ENCODE data around the gene KLHL8. TPM values are rescaled to one million over a fixed set of nuclear protein-coding genes. Genes with fewer than 3 reads are reported as not detected.

The KLHL8 gene
- total RNA-seq, 1 experiment from 2014 or later = 9.9 TPM

- no TSS peak for BruUV-seq (replicated peaks)
- Mint-ChIP-seq H3K4me3 (ENCODE audit: low read depth, unreplicated experiment) (no peak overlapping the region), H3K27ac (ENCODE audit: unreplicated experiment) (no peak overlapping the region), H3K36me3 (ENCODE audit: insufficient read depth, unreplicated experiment) (peaks cover 10% of the 10 kb centered on the region), H3K4me1 (ENCODE audit: low read depth, unreplicated experiment) (no peaks in the 10 kb centered on the region), H3K9me3 (ENCODE audit: low read depth, unreplicated experiment) (no peaks in the 10 kb centered on the region), H3K27me3 (ENCODE audit: unreplicated experiment) (no peaks in the 10 kb centered on the region)
- intact Hi-C loops (cut with micrococcal nuclease; ENCODE audit: unreplicated experiment) = no loop called here
- TF ChIP-seq CTCF (IDR thresholded peaks at IDR 0.05; ENCODE audit: unreplicated experiment) = no peak
- DNase-seq = no peak
- CTCF ChIA-PET = no interaction called here
These were observed 89.3 kb downstream of the KLHL8 start for GRCh38 chr4:87130985-87131703.

- Mint-ChIP-seq H3K4me1 (ENCODE audit: low read depth, unreplicated experiment) (no peaks in the 10 kb centered on the region), H3K27ac (ENCODE audit: unreplicated experiment) (no peak overlapping the region), H3K36me3 (ENCODE audit: insufficient read depth, unreplicated experiment) (peaks cover 17% of the 10 kb centered on the region), H3K9me3 (ENCODE audit: low read depth, unreplicated experiment) (no peaks in the 10 kb centered on the region), H3K27me3 (ENCODE audit: unreplicated experiment) (no peaks in the 10 kb centered on the region), H3K4me3 (ENCODE audit: low read depth, unreplicated experiment) (no peak overlapping the region)
- no TSS peak for BruUV-seq (replicated peaks)
- intact Hi-C loops (cut with micrococcal nuclease; ENCODE audit: unreplicated experiment) = no loop called here
- no peak for DNase-seq
- TF ChIP-seq CTCF (IDR thresholded peaks at IDR 0.05; ENCODE audit: unreplicated experiment) = no peak
- CTCF ChIA-PET = no interaction called here
These were observed 90.7 kb downstream of the KLHL8 start for GRCh38 chr4:87129681-87130080.

- no peak overlapping the region for H3K4me3 Mint-ChIP-seq (ENCODE audit: low read depth, unreplicated experiment)
- H3K4me1 Mint-ChIP-seq (ENCODE audit: low read depth, unreplicated experiment) = no peaks in the 10 kb centered on the region
- no peak overlapping the region for H3K27ac Mint-ChIP-seq (ENCODE audit: unreplicated experiment)
- intact Hi-C loops (cut with micrococcal nuclease; ENCODE audit: unreplicated experiment) = no loop called here
- H3K36me3 Mint-ChIP-seq (ENCODE audit: insufficient read depth, unreplicated experiment) = peaks cover 17% of the 10 kb centered on the region
- TF ChIP-seq CTCF (IDR thresholded peaks at IDR 0.05; ENCODE audit: unreplicated experiment) = no peak
- DNase-seq = no peak
- CTCF ChIA-PET = no interaction called here
- H3K27me3 Mint-ChIP-seq (ENCODE audit: unreplicated experiment) = no peaks in the 10 kb centered on the region
- no TSS peak for BruUV-seq (replicated peaks)
- no peaks in the 10 kb centered on the region for H3K9me3 Mint-ChIP-seq (ENCODE audit: low read depth, unreplicated experiment)
These were observed 92.3 kb downstream of the KLHL8 start for GRCh38 chr4:87128006-87128705.

- no peak for TF ChIP-seq CTCF (IDR thresholded peaks at IDR 0.05; ENCODE audit: unreplicated experiment)
- no peak for DNase-seq
- Mint-ChIP-seq H3K27ac (ENCODE audit: unreplicated experiment) (no peak overlapping the region), H3K9me3 (ENCODE audit: low read depth, unreplicated experiment) (no peaks in the 10 kb centered on the region), H3K27me3 (ENCODE audit: unreplicated experiment) (no peaks in the 10 kb centered on the region), H3K4me1 (ENCODE audit: low read depth, unreplicated experiment) (peaks cover under 1% of the 10 kb centered on the region), H3K36me3 (ENCODE audit: insufficient read depth, unreplicated experiment) (peaks cover 17% of the 10 kb centered on the region), H3K4me3 (ENCODE audit: low read depth, unreplicated experiment) (no peak overlapping the region)
- BruUV-seq (replicated peaks) = no TSS peak
- CTCF ChIA-PET = no interaction called here
- intact Hi-C loops (cut with micrococcal nuclease; ENCODE audit: unreplicated experiment) = no loop called here
These were observed 94.4 kb downstream of the KLHL8 start for GRCh38 chr4:87126056-87126455.

Data from Calu3 (cell line).